Neutrophil (primary cell): Measurements from ENCODE around the gene EPHA5.

Experiments used
- H3K27ac ChIP-seq: fragments of 200-600 bp; sonication (generic); 2 replicates; pipeline ENCODE4 v1.5.1; 2016; ENCODE audit warnings: mild to moderate bottlenecking, moderate library complexity
- H3K27me3 ChIP-seq: fragments of 200-600 bp; sonication (generic); 2 replicates; pipeline ENCODE4 v1.6.0; 2016; ENCODE audit warnings: mild to moderate bottlenecking
- H3K36me3 ChIP-seq: fragments of 200-600 bp; sonication (generic); 2 replicates; pipeline ENCODE4 v1.5.1; 2017
- H3K4me1 ChIP-seq, 2 experiments: fragments of 200-600 bp in 1 of 2; sonication (generic) in 1 of 2; 1 replicate in 1 of 2; 2 replicates in 1 of 2; pipeline versions ENCODE4 v1.5.1 to v1.6.1; 2013 to 2016; ENCODE audit warnings: low read depth in 1 of 2, low read length in 1 of 2, mild to moderate bottlenecking in 1 of 2, moderate library complexity in 1 of 2; ENCODE audit not compliant: control insufficient read depth in 1 of 2, insufficient read depth in 1 of 2
- H3K4me3 ChIP-seq, 2 experiments: fragments of 200-600 bp in 1 of 2; sonication (generic) in 1 of 2; 1 replicate in 1 of 2; 2 replicates in 1 of 2; pipeline ENCODE4 v1.5.1; 2013 to 2016; ENCODE audit warnings: low read depth in 1 of 2, low read length in 1 of 2, mild to moderate bottlenecking in 1 of 2, moderate library complexity in 1 of 2
- H3K9me3 ChIP-seq: fragments of 200-600 bp; sonication (generic); 2 replicates; pipeline ENCODE4 v1.5.1; 2016
- CTCF ChIP-seq: fragments of 200-600 bp; sonication (generic); IDR thresholded peaks from 2 replicates; pipeline ENCODE4 v1.5.1; 2016; ENCODE audit warnings: antibody characterized with exemption

The EPHA5 gene

GRCh38 chr4:65669111-65670019 is 924 bp downstream of the EPHA5 start:
- no peak overlapping the region for H3K4me3 ChIP-seq
- TF ChIP-seq CTCF: no peak
- no peak overlapping the region for H3K27ac ChIP-seq
- peaks cover 84% of the 10 kb centered on the region for H3K27me3 ChIP-seq
- no peaks in the 10 kb centered on the region for H3K9me3 ChIP-seq
- H3K4me1 ChIP-seq: no peaks in the 10 kb centered on the region
- H3K36me3 ChIP-seq: no peaks in the 10 kb centered on the region

- no peaks in the 10 kb centered on the region for H3K36me3 ChIP-seq
- no peaks in the 10 kb centered on the region for H3K4me1 ChIP-seq
- no peaks in the 10 kb centered on the region for H3K9me3 ChIP-seq
- H3K4me3 ChIP-seq: no peak overlapping the region
- no peak for TF ChIP-seq CTCF
- H3K27me3 ChIP-seq: peaks cover 84% of the 10 kb centered on the region
- no peak overlapping the region for H3K27ac ChIP-seq
These were observed 1.8 kb downstream of the EPHA5 start for GRCh38 chr4:65668201-65669089.

- no peaks in the 10 kb centered on the region for H3K36me3 ChIP-seq
- H3K4me1 ChIP-seq: no peaks in the 10 kb centered on the region
- H3K4me3 ChIP-seq: no peak overlapping the region
- TF ChIP-seq CTCF: no peak
- no peak overlapping the region for H3K27ac ChIP-seq
- H3K27me3 ChIP-seq: peaks cover 78% of the 10 kb centered on the region
- H3K9me3 ChIP-seq: no peaks in the 10 kb centered on the region
These were observed 2.7 kb downstream of the EPHA5 start for GRCh38 chr4:65667506-65668041.

GRCh38 chr4:65665771-65666523 is 4.3 kb downstream of the EPHA5 start:
- H3K27me3 ChIP-seq: peaks cover 61% of the 10 kb centered on the region
- H3K4me1 ChIP-seq: no peaks in the 10 kb centered on the region
- TF ChIP-seq CTCF: no peak
- no peaks in the 10 kb centered on the region for H3K9me3 ChIP-seq
- no peak overlapping the region for H3K27ac ChIP-seq
- no peaks in the 10 kb centered on the region for H3K36me3 ChIP-seq
- H3K4me3 ChIP-seq: no peak overlapping the region

GRCh38 chr4:65661471-65661870 is 8.8 kb downstream of the EPHA5 start:
- TF ChIP-seq CTCF: no peak
- Histone ChIP-seq H3K27ac (no peak overlapping the region), H3K9me3 (no peaks in the 10 kb centered on the region), H3K36me3 (no peaks in the 10 kb centered on the region), H3K4me3 (no peak overlapping the region), H3K4me1 (no peaks in the 10 kb centered on the region), H3K27me3 (peaks cover 16% of the 10 kb centered on the region)
